IMR-90 (cell line): ENCODE data around the gene INPP5D.

Source experiments
- MXI1 ChIP-seq: IDR thresholded peaks from 2 replicates; pipeline ENCODE4 v1.6.1; 2012; ENCODE audit warnings: low read depth, mild to moderate bottlenecking, low read length, moderate library complexity, borderline replicate concordance
- POLR2A ChIP-seq: IDR thresholded peaks from 2 replicates; pipeline ENCODE4 v1.6.1; 2012; ENCODE audit warnings: mild to moderate bottlenecking, low read depth, low read length
- TF ChIP-seq, protein P1 (sequence below): conservative IDR thresholded peaks from 2 replicates; pipeline ENCODE4 v1.5.1; 2012; ENCODE audit warnings: mild to moderate bottlenecking, low read depth, low read length, improper control_type of control experiment
- TF ChIP-seq, protein P2 (sequence below): fragments of 150-350 bp; IDR thresholded peaks from 2 replicates; pipeline ENCODE4 v1.6.1; 2017; ENCODE audit warnings: mild to moderate bottlenecking, antibody characterized with exemption, low read length, low read depth

DNA sequence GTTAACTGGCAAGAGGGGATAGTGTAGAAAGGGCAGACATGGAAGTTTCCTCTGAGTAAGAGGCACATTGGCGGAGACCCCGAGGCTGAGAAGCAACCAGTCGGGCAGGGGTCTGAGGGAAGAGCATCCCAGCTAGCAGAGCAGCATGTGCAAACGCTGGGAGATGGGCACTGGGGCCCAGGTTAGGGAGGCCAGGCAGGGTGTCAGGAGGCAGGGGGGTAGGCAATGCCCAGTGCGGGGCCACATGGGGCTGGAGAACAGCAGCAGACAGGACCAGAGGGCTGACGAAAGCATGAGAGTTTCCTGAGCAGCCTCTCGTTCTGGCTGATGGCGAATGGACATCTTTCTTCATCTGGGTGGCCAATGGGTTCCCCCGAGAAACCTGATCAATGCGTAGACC lies 88.2 kb downstream of the INPP5D start:
- TF ChIP-seq, protein P1, sequence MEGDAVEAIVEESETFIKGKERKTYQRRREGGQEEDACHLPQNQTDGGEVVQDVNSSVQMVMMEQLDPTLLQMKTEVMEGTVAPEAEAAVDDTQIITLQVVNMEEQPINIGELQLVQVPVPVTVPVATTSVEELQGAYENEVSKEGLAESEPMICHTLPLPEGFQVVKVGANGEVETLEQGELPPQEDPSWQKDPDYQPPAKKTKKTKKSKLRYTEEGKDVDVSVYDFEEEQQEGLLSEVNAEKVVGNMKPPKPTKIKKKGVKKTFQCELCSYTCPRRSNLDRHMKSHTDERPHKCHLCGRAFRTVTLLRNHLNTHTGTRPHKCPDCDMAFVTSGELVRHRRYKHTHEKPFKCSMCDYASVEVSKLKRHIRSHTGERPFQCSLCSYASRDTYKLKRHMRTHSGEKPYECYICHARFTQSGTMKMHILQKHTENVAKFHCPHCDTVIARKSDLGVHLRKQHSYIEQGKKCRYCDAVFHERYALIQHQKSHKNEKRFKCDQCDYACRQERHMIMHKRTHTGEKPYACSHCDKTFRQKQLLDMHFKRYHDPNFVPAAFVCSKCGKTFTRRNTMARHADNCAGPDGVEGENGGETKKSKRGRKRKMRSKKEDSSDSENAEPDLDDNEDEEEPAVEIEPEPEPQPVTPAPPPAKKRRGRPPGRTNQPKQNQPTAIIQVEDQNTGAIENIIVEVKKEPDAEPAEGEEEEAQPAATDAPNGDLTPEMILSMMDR = no peak
- TF ChIP-seq MXI1 = no peak
- TF ChIP-seq POLR2A = no peak
- TF ChIP-seq, protein P2, sequence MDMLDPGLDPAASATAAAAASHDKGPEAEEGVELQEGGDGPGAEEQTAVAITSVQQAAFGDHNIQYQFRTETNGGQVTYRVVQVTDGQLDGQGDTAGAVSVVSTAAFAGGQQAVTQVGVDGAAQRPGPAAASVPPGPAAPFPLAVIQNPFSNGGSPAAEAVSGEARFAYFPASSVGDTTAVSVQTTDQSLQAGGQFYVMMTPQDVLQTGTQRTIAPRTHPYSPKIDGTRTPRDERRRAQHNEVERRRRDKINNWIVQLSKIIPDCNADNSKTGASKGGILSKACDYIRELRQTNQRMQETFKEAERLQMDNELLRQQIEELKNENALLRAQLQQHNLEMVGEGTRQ = no peak
